GM19463 (cell line): ENCODE results near the gene PRRC2B.
"Not testable (repeated sequence)": the region's sequence is repeated elsewhere in the genome, so short reads cannot be mapped to it uniquely, and the experiment has no call there.

Experiments
- ATAC-seq: cut with Tn5 transposase; IDR thresholded peaks from one replicate; pipeline ENCODE4 v1.9.1; 2021; ENCODE audit warnings: mild to moderate bottlenecking, moderate library complexity; ENCODE audit not compliant: unreplicated experiment

PRRC2B gene

DNA sequence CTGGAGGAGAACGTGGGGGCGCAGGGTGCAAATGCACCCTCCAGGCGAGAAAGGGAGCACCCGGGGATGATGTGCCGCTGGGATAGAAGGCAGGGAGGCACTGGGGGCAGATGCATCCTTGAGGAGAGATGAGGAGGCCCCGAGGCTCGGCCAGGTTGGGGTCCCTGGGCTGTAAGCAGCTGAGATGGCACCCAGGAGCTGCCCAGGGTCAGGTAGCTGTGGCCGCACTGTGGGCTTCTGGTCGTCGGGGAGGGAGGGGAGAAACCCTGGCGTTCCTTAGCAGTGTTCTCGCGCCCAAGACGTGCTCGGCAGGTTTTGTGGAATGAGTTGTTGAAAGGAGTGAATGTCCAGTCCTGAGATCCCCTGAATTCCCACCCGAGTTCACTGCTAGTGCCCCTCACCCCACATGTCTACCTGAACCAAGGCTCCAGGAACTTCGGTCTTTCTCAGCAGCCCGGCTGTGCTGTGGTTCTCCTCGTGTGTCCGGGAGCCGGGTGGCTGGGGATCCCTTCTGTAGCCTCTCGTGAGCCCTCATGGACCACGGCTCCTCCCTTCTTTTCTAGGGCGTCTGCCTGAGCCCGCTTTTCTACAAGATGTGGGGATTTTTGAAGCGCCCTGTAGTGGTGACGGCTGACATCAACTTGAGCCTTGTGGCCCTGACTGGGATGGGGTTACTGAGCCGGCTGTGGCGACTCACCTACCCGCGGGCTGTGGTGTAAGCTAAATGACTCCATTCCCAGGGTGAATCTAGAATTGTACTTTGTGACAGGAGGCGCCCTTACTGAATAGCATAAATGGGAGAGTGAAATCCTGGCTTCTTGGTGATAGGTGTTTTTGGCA is 110.0 kb downstream of the PRRC2B start:
- ATAC-seq = peak; percentile 33

DNA sequence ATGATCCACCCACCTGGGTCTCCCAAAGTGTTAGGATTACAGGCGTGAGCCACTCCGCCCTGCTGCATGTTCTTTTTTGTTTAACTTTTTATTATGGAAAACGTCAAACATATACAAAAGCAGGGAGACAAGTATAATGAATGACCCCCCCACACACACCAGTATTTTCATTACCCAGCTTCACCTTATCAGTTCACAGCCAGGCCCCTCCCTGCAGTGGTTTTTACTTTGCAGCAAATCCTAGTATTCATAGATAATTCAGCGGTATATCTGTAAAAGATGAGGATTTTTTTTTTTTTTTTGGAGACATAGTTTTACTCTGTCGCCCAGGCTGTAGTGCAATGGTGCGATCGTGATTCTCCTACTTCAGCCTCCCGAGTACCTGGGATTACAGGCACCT is 111.1 kb downstream of the PRRC2B start:
- ATAC-seq = no peak

DNA sequence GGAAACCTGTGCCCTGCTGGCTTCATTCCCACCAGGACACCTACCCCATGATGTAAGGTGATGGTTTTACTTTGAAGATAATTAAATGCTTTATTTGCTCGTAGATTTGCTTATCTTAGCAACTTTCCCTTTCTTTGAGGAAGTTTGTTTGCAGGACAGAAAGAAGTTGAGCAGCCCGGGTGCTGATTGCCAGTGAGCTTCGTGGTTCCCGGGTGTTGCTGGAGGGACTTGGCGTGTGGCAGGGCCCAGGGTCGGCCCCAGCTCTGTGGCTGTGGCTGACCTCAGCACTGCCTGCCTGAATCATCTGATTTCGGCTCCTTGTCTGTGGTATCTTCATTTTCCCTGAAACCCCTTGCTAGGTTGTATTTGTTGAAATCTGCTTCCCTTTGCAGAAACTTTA is 117.5 kb downstream of the PRRC2B start:
- ATAC-seq = no peak

DNA sequence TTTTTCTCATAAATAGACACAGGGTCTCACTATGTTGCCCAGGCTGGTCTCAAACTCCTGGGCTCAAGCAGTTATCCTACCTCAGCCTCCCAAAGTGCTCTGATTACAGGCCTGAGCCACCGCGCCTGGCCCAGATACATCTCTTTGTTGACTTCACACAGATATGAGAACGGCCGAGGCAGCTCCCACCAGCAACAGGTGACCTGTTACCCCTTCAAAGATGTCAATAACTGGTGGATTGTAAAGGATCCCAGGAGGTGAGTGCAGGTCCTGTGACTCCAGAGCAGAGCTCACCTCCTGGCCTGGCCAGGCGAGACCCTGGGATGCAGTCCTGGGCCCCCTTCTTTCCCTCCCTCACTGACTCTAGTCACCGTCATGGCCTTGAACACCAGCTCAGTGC is 118.0 kb downstream of the PRRC2B start:
- ATAC-seq = no peak

DNA sequence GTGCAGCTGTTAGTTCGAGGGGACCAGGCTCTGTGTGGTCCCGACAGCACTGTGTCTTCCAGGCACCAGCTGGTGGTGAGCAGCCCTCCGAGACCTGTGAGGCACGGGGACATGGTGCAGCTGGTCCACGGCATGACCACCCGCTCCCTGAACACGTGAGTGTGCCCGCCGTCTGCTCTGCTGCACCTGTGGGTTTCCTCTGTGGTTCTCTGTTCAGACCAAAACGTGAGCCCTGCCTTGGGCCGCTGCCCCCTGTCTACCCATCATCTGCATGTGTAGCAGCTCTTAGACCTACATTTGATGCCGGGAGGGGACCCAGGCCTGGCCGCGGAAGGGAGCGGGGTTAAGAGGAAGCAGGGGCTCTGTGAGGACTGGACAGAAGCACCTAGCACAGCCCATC is 119.3 kb downstream of the PRRC2B start:
- no peak for ATAC-seq

DNA sequence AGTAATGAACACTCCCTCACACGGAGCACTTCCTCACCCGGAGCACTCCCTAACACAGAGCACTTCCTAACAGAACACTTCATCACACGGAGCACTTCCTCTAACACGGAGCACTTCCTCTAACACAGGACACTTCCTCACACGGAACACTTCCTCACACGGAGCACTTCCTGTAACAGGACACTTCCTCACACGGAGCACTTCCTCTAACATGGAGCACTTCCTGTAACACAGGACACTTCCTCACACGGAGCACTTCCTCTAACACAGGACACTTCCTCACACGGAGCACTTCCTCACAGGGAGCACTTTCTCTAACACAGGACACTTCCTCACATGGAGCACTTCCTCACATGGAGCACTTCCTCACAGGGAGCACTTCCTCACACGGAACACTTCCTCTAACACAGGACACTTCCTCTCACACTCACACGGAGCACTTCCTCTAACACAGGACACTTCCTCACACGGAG is 121.7 kb downstream of the PRRC2B start:
- not testable (repeated sequence) for ATAC-seq

DNA sequence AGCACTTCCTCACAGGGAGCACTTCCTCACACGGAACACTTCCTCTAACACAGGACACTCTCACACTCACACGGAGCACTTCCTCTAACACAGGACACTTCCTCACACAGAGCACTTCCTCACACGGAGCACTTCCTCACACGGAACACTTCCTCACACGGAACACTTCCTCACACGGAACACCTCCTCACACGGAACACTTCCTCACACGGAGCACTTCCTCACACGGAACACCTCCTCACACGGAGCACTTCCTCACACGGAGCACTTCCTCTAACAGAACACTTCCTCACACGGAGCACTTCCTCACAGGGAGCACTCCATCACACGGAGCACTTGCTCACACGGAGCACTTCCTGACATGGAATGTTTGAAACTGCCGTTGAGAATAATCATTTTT is 122.2 kb downstream of the PRRC2B start:
- ATAC-seq = no peak

DNA sequence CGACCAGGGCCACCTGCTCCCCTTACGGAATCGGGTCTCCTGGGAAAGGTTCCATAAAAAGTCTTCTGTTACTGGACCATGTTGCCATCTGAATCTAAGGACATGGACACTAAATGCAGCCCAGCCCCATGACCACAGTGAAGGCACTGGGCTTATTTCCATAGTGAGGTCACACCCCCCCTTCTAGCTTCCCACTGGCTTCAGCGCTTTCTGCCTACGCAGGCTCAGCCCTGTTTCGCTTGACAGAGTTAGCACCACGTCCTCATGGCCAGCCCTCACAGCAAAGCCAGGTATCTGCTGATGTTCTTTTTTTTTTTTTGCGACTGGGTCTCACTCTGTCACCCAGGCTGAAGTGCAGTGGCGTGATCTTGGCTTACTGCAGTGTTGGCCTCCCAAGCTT is 123.0 kb downstream of the PRRC2B start:
- ATAC-seq = no peak

DNA sequence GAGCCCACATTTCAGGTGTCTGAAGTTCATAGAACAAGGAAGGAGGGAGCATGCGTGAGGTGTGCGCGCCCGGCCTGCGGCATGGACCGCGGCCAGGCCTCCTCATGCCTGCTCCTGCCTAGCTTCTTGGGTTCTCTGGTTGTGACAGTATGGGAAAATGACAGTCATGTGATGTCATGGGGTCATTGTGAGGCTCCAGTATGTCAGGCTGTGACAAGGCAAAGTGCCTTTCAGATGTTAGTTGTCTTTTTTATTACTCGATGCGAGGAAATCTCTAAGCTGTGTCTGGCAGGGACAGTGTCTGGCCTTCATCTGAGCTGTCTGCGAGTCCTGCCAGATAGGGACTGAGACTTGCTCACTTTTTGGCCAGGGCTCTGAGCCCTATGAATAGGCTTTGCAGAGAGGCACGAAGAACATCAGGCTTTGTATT is 123.9 kb downstream of the PRRC2B start:
- no peak for ATAC-seq

DNA sequence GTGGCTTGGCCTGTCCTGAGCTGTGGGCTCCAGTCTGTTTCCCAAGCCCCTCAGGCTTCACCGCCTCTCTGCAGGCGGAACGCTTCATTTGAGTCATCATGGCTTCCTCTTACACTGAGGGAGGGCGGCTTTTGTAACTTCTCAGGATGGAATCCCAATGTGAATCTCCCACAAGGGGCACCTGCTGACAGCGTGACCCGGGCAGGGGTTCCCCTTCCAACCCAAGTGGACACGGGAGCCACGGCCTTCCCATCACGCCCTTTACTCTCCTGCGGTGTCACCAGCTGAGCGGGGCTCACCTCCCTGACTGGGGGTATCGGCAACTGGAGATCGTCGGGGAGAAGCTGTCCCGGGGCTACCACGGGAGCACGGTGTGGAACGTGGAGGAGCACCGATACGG is 124.7 kb downstream of the PRRC2B start:
- no peak for ATAC-seq

DNA sequence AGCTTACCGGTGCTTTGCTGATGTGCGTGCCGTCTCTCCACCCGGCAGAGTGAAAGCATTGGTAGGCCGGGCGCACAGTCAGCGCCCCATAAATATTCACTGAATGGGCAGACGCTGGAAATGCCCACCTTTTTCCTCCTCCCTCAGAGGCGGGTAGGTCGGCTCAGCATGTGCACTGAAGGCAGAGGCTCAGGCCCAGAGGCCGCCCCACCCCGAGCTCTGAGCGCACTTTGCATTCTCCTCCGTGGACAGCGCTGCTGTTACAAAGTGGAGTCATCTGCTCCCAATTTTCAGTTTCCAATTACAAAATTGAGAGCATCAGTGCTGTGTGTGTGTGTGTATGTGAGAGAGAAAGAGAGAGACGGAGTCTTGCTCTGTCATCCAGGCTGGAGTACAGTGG is 126.6 kb downstream of the PRRC2B start:
- no peak for ATAC-seq

DNA sequence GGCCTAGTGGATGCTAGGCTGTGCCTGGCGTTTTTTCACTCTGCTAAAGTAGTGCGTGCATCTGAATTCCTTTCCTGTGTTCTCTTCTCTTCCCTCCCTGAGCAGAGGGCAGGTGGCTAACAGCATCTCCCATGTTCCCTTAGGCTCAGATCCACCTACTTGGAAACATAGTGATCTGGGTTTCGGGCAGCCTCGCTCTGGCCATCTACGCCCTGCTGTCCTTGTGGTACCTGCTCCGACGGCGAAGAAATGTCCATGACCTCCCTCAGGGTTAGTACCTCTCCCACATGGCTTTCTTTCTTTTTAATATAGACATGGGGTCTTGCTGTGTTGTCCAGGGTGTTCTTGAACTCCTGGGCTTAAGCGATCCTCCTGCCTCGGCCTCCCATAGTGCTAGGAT is 127.3 kb downstream of the PRRC2B start:
- ATAC-seq = no peak

DNA sequence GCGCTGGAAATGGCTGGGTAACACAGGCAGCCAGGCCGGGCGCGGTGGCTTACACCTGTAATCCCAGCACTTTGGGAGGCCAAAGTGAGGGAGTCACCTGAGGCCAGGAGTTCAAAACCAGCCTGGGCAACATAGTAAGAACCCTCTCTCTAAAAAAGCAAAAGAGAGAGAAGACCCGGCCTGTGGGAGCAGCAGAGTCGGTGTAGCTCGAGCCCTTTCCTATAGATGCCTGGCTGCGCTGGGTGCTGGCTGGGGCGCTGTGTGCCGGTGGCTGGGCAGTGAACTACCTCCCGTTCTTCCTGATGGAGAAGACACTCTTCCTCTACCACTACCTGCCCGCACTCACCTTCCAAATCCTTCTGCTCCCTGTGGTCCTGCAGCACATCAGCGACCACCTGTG is 127.9 kb downstream of the PRRC2B start:
- no peak for ATAC-seq

DNA sequence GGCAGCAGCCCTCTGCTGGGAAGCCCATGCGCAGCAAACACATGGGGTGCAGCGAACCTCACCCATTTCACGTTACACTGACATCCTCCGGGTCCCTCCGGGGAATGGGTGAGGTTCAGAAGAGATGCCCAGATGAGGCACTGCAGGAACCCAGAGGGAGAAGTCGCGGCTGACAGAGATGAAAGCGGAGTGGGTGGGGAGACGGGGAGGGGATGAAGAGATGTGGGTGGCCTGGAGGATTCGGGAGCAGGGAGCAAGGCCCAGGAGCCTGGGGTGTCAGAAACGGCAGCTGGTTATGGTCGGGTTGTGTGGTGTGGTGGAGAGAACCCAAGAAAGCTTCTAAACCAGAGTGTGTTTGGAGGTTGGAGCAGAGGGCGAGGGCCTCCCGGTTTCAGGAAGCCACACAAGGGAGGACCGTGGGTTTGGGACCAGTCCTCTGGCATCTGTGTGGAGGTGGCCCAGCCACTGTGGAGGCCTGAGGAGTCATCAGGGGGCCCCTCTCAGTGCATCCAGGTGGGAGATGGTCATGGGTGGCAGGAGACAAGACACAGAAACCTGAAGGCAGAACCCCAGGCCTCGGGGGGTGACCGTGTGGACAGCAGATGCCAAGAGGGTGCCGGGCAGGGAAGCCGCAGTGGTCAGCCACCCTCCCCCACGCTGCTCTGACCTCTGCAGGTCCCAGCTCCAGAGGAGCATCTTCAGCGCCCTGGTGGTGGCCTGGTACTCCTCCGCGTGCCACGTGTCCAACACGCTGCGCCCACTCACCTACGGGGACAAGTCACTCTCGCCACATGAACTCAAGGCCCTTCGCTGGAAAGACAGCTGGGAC is 128.6 kb downstream of the PRRC2B start:
- ATAC-seq = no peak

DNA sequence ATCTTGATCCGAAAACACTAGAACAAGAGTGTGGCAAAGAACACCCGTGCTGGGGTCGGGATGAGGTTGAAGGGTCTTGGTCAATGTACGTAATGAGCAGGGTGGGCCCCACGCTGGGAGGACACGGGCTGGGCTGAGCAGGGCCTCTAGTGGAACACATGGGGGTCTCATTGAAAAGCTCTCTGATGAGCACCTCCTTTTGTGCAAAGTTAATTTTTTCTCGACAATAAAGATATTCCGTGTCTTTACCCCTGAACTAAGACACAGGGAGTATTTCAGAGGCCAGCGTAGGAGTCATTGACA is 129.2 kb downstream of the PRRC2B start:
- ATAC-seq = no peak

DNA sequence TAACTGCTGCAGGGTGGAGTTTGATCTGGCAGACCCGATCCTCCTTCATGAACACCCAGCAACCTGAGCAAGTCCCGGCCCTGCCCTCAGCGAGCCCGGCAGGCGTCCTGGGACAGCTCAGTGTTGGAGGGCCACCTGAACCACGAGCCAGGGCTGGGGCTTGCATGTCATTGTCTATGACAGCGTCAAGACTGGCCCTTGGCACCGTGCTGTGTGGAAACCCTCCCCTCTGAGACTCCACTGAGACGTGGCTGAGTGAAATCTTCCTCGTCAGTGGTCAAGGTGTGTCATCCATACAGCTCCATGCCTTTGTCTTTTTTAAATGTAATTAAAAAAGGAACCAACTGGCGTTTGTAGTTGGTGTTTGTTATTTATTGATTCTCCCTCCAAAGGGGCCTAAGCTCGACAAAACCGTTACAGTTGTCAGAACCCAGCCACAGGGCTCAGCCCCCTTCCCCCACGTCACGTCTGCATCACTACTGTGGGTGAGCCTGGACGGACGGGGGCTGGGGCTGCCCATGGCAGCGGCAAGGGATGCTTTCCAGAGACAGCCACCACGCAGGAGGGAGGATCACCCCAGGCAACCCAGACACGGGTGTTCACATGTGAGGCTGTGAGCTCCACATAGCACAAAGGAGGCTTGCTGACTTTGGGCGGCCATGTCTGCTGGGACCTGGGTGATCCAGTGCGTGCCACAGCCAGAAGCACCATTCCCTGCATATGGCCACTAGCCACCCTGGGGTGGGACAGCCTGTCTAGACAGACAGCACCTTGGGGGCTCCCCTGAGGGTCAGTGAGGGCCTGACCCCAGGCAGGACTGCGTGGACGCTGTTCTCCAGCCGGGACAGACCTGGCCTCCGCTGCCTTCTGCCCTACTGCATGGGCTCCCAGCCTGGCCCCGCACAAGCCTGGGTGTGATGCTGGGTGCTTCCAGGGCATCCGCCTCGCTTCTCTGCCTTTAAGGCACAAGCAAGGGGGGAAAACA is 129.9 kb downstream of the PRRC2B start:
- no peak for ATAC-seq

DNA sequence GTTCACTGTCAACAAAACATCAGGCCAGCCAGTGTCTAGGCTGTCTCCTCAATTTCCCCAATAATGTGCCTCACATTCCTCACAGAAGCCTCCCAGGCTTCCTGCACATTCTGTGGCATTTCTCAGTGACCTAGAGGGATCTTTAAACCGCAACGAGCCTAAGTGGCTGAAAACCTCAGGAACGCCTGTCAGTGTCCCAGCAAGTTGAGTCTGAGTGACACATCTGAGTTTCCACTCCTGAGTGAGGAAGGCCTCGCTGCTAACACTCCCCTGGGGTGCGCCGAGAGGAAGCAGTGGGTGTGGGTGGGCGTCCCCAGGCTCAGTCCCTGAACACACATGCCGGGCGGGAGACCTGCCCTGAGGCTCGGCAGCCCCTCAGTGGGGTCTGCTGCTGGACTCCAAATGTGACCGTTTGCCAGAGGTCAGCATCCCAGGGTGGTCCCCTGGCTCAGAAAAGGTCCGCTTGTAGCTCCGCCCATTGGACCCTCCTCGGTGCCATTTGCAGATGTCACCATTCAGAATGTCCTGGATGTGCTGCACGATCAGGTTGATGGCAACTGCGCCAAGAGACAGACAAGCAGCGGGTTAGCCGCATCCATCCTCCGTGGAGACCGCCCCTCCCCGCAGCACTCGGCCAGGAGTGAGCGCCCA is 130.9 kb downstream of the PRRC2B start:
- no peak for ATAC-seq

DNA sequence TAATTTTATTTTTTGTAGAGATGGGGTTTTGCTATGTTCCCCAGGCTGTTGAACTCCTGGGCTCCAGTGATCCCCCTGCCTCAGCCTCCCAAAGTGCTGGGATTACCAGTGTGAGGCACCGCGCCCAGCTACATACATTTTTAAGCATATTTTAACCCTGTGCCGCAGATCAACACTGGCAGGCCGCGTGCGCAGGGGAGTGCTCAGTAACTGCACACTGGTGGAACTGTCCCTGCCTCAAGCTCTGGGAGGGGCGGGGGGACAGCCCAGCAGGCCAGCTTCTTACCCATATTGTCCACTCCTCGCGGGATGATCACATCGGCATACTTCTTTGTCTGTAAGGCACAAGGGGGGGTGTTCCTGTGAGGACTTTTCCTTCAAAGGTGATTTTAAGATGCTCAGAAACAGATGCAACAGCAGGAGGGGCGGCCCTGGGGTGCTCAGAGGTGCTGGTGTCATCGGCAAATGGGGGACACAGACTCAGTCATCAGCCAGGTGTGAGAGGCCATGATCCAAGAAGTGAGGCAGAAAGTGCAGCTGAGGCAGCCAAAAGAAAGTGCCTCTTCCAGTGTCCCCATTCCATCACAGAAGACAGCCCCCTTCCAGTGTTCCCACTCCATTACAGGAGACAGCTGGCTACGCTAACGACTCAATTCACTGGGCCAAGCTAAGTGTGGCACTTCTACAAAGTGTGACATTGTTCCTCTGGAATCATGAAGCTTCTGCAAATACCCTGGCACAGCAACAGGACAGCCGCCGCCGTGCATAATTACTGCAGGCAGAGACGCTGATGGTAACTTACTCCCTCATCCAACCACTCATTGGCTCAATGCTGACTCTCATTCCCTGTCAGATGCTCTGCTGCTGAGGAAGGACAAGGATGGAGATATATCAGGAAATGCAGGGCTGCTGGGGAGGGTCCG is 132.0 kb downstream of the PRRC2B start:
- ATAC-seq = no peak

DNA sequence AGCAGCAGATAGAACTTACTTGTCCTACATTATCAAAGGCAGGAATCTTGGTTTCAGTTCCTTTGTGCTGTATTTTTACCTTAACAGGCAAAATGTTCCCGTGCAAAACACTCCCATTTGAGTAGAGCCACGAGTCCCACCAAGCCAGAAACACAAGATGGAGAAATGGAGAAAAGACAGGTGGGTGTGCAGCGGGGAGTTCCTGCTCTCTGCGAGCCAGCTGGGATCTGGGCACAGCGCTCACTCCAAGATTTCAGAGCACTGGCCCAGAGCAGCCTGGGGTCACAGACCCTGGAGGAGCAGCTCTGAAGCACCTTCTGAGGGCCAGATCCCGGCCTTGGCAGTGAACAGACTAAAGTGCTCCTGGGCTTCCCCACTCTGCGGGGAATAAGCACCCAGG is 134.3 kb downstream of the PRRC2B start:
- ATAC-seq = no peak
